ENCODE results near the gene NF2.
A peak's percentile ranks its signal among the peaks of the same experiment; 100 is the strongest.

NF2 gene

GRCh38 chr22:29633514-29634312 is 30.3 kb downstream of the NF2 start:
- H3F3A ChIP-seq (ENCODE audit: control insufficient read depth, insufficient read depth), result peaks cover 2% of the 10 kb centered on the region; the same call in 1 of the 2 replicates
- no peak for TF ChIP-seq CTCF (IDR thresholded peaks at IDR 0.05; ENCODE audit: low read depth, low read length, poor library complexity, severe bottlenecking)
- TF ChIP-seq EZH2phosphoT487 (IDR thresholded peaks at IDR 0.05; ENCODE audit: borderline replicate concordance, low read length), result no peak
- peaks cover 52% of the 10 kb centered on the region for H3K79me2 ChIP-seq (ENCODE audit: control insufficient read depth, low read length)
- H3K4me3 ChIP-seq (ENCODE audit: low read length), result no peak overlapping the region
- no peaks in the 10 kb centered on the region for H3K9me3 ChIP-seq (ENCODE audit: control insufficient read depth, insufficient read depth, low read length)
- H3K27ac ChIP-seq (ENCODE audit: low read depth, low read length), result no peak overlapping the region
- peaks cover 11% of the 10 kb centered on the region for H3K36me3 ChIP-seq (ENCODE audit: control insufficient read depth, low read length)
- 0 out of 2 replicates have a peak, but pooled peaks cover 5% of the 10 kb centered on the region for H4K20me1 ChIP-seq (ENCODE audit: control insufficient read depth, insufficient read depth, low read depth, low read length)
- H3K4me1 ChIP-seq (ENCODE audit: control insufficient read depth, low read length), result no peaks in the 10 kb centered on the region
- H3K27me3 ChIP-seq (ENCODE audit: control insufficient read depth, low read length), result no peaks in the 10 kb centered on the region
- H3K4me2 ChIP-seq (ENCODE audit: low read length), result no peak overlapping the region
- H3K9me2 ChIP-seq (replicated peaks; ENCODE audit: control insufficient read depth, low read length), result no peaks in the 10 kb centered on the region

GRCh38 chr22:29634847-29635246 is 31.4 kb downstream of the NF2 start:
- Histone ChIP-seq H3K27me3 (ENCODE audit: control insufficient read depth, low read length) (no peaks in the 10 kb centered on the region), H3K9me3 (ENCODE audit: control insufficient read depth, insufficient read depth, low read length) (no peaks in the 10 kb centered on the region), H3K27ac (ENCODE audit: low read depth, low read length) (no peak overlapping the region), H3F3A (ENCODE audit: control insufficient read depth, insufficient read depth) (peaks cover 2% of the 10 kb centered on the region; the same call in 1 of the 2 replicates), H3K4me1 (ENCODE audit: control insufficient read depth, low read length) (no peaks in the 10 kb centered on the region), H3K9me2 (replicated peaks; ENCODE audit: control insufficient read depth, low read length) (no peaks in the 10 kb centered on the region), H3K36me3 (ENCODE audit: control insufficient read depth, low read length) (peaks cover 18% of the 10 kb centered on the region), H4K20me1 (ENCODE audit: control insufficient read depth, insufficient read depth, low read depth, low read length) (0 out of 2 replicates have a peak, but pooled peaks cover 5% of the 10 kb centered on the region), H3K4me3 (ENCODE audit: low read length) (no peak overlapping the region), H3K79me2 (ENCODE audit: control insufficient read depth, low read length) (peaks cover 41% of the 10 kb centered on the region), H3K4me2 (ENCODE audit: low read length) (no peak overlapping the region)
- TF ChIP-seq EZH2phosphoT487 (IDR thresholded peaks at IDR 0.05; ENCODE audit: borderline replicate concordance, low read length) (no peak), CTCF (IDR thresholded peaks at IDR 0.05; ENCODE audit: low read depth, low read length, poor library complexity, severe bottlenecking) (no peak)

GRCh38 chr22:29635734-29636357 is 32.4 kb downstream of the NF2 start:
- Histone ChIP-seq H3K27ac (ENCODE audit: low read depth, low read length) (no peak overlapping the region), H3K9me3 (ENCODE audit: control insufficient read depth, insufficient read depth, low read length) (no peaks in the 10 kb centered on the region), H3K27me3 (ENCODE audit: control insufficient read depth, low read length) (no peaks in the 10 kb centered on the region), H3K4me1 (ENCODE audit: control insufficient read depth, low read length) (no peaks in the 10 kb centered on the region), H4K20me1 (ENCODE audit: control insufficient read depth, insufficient read depth, low read depth, low read length) (0 out of 2 replicates have a peak, but pooled peaks cover 5% of the 10 kb centered on the region), H3K4me3 (ENCODE audit: low read length) (no peak overlapping the region), H3K36me3 (ENCODE audit: control insufficient read depth, low read length) (peaks cover 22% of the 10 kb centered on the region), H3K79me2 (ENCODE audit: control insufficient read depth, low read length) (peaks cover 32% of the 10 kb centered on the region), H3K4me2 (ENCODE audit: low read length) (no peak overlapping the region), H3F3A (ENCODE audit: control insufficient read depth, insufficient read depth) (peaks cover 2% of the 10 kb centered on the region; the same call in 1 of the 2 replicates), H3K9me2 (replicated peaks; ENCODE audit: control insufficient read depth, low read length) (no peaks in the 10 kb centered on the region)
- TF ChIP-seq CTCF (IDR thresholded peaks at IDR 0.05; ENCODE audit: low read depth, low read length, poor library complexity, severe bottlenecking) (peak; percentile 81), EZH2phosphoT487 (IDR thresholded peaks at IDR 0.05; ENCODE audit: borderline replicate concordance, low read length) (no peak)
